SK-N-MC (cell line): ENCODE data around the gene ATG5.

ENCODE experiments used
- DNase-seq: peaks from one replicate; pipeline ENCODE4 v3.0.0-alpha.2; 2011; ENCODE audit warnings: low read depth, low spot score
- H3K27ac ChIP-seq: fragments of 200-600 bp; sonication (generic); 2 replicates; pipeline ENCODE4 v1.5.1; 2016; ENCODE audit warnings: mixed run types
- H3K36me3 ChIP-seq: fragments of 200-600 bp; sonication (generic); 2 replicates; pipeline ENCODE4 v1.6.1; 2017; ENCODE audit warnings: antibody characterized with exemption, low read length, mixed read lengths; ENCODE audit not compliant: insufficient read depth
- H3K4me3 ChIP-seq: fragments of 200-600 bp; sonication (generic); 2 replicates; pipeline ENCODE4 v1.5.1; 2016
- H3K9ac ChIP-seq: fragments of 200-600 bp; sonication (generic); 2 replicates; pipeline ENCODE4 v1.8.0; 2017; ENCODE audit warnings: mixed run types, mixed read lengths; ENCODE audit not compliant: insufficient read length
- H3K9me3 ChIP-seq: fragments of 200-600 bp; sonication (generic); 2 replicates; pipeline ENCODE4 v1.6.1; 2017; ENCODE audit warnings: low read depth, mild to moderate bottlenecking, antibody characterized with exemption, low read length, moderate library complexity, mixed read lengths
- EZH2 ChIP-seq: fragments of 200-600 bp; sonication (generic); IDR thresholded peaks from one replicate; pipeline ENCODE4 v1.6.1; 2017; ENCODE audit warnings: antibody characterized with exemption
- FOXP2 ChIP-seq: optimal IDR thresholded peaks from 2 replicates; pipeline ENCODE3; 2011; ENCODE audit warnings: mild to moderate bottlenecking, moderate library complexity; ENCODE audit not compliant: insufficient read depth; ENCODE audit errors: extremely low read length, control extremely low read depth
- POLR2AphosphoS5 ChIP-seq: IDR thresholded peaks from 2 replicates; pipeline ENCODE4 v1.6.1; 2012; ENCODE audit warnings: mild to moderate bottlenecking, low read depth, low read length, borderline replicate concordance

The ATG5 gene

GRCh38 chr6:106136845-106137244 is 188.7 kb downstream of the ATG5 start:
- no peak overlapping the region for H3K4me3 ChIP-seq
- H3K9ac ChIP-seq = no peak overlapping the region
- H3K9me3 ChIP-seq = no peaks in the 10 kb centered on the region
- H3K27ac ChIP-seq = no peak overlapping the region
- DNase-seq = no peak
- no peaks in the 10 kb centered on the region for H3K36me3 ChIP-seq
- TF ChIP-seq EZH2 = no peak
- no peak for TF ChIP-seq FOXP2
- no peak for TF ChIP-seq POLR2AphosphoS5

- Histone ChIP-seq H3K9ac (no peak overlapping the region), H3K9me3 (no peaks in the 10 kb centered on the region), H3K27ac (no peak overlapping the region), H3K4me3 (no peak overlapping the region), H3K36me3 (no peaks in the 10 kb centered on the region)
- TF ChIP-seq FOXP2 (no peak), EZH2 (no peak), POLR2AphosphoS5 (no peak)
- DNase-seq = no peak
Measured at GRCh38 chr6:106135911-106136571, 189.5 kb downstream of the ATG5 start.

GRCh38 chr6:106134906-106135634 is 190.5 kb downstream of the ATG5 start:
- DNase-seq = no peak
- no peak for TF ChIP-seq EZH2
- no peak for TF ChIP-seq POLR2AphosphoS5
- no peak for TF ChIP-seq FOXP2

More at GRCh38 chr6:106134906-106135634, 190.5 kb downstream of the ATG5 start:
- no peaks in the 10 kb centered on the region for H3K36me3 ChIP-seq
- H3K27ac ChIP-seq = no peak overlapping the region
- no peak overlapping the region for H3K4me3 ChIP-seq
- no peak overlapping the region for H3K9ac ChIP-seq
- no peaks in the 10 kb centered on the region for H3K9me3 ChIP-seq
